Occipital lobe (tissue), 2 donors: Measurements from ENCODE around the gene KHDC1. TPM values are rescaled to one million over a fixed set of nuclear protein-coding genes. Genes with fewer than 3 reads are reported as not detected.
"Not testable (repeated sequence)": the region's sequence is repeated elsewhere in the genome, so short reads cannot be mapped to it uniquely, and the experiment has no call there.

ENCODE experiments used
- DNase-seq: peaks from one replicate; lab custom pipeline; 2025; lab: John Stamatoyannopoulos, UW
- total RNA-seq: library from RNA; depleted of rRNA; stranded (reverse); fragments of >200 nt; gene quantifications from one replicate; pipeline ENCODE4 v1.2.3, GENCODE V29; 2014

The KHDC1 gene
- total RNA-seq, result 4.1 TPM

GRCh38 chr6:73262671-73263569 is at the start of gene KHDC1:
Gene KHDC1 (minus strand): TSS chr6:73263196. CDS start chr6:73242517, 20,679 bp downstream.
- DNase-seq, result peak; percentile 32

GRCh38 chr6:73310503-73310845 is 47.5 kb upstream of the KHDC1 start:
- DNase-seq, result not testable (repeated sequence)

- peak; percentile 41 for DNase-seq
Observed at GRCh38 chr6:73309785-73310502, 46.9 kb upstream of the KHDC1 start.

GRCh38 chr6:73309535-73309784 is 46.5 kb upstream of the KHDC1 start:
- DNase-seq, result no peak

GRCh38 chr6:73308712-73309534 is 45.9 kb upstream of the KHDC1 start:
- DNase-seq, result no peak

GRCh38 chr6:73303773-73304172 is 40.8 kb upstream of the KHDC1 start:
- not testable (repeated sequence) for DNase-seq

- DNase-seq, result no peak
Observed at GRCh38 chr6:73302339-73302738, 39.3 kb upstream of the KHDC1 start.

GRCh38 chr6:73299151-73299971 is 36.4 kb upstream of the KHDC1 start:
- DNase-seq, result no peak

- no peak for DNase-seq
Observed at GRCh38 chr6:73293331-73293730, 30.3 kb upstream of the KHDC1 start.

- no peak for DNase-seq
Observed at GRCh38 chr6:73290435-73290834, 27.4 kb upstream of the KHDC1 start.

- no peak for DNase-seq
Observed at GRCh38 chr6:73286752-73287151, 23.8 kb upstream of the KHDC1 start.

- DNase-seq, result no peak
Observed at GRCh38 chr6:73285674-73286283, 22.8 kb upstream of the KHDC1 start.

GRCh38 chr6:73282871-73283270 is 19.9 kb upstream of the KHDC1 start:
- DNase-seq, result no peak

- DNase-seq, result not testable (repeated sequence)
Observed at GRCh38 chr6:73281684-73282083, 18.7 kb upstream of the KHDC1 start.

GRCh38 chr6:73269296-73269695 is 6.3 kb upstream of the KHDC1 start:
- not testable (repeated sequence) for DNase-seq

- DNase-seq, result not testable (repeated sequence)
Observed at GRCh38 chr6:73268896-73269295, 5.9 kb upstream of the KHDC1 start.

- no peak for DNase-seq
Observed at GRCh38 chr6:73264446-73264845, 1.4 kb upstream of the KHDC1 start.

GRCh38 chr6:73263570-73263909 is 544 bp upstream of the KHDC1 start:
- no peak for DNase-seq

GRCh38 chr6:73258721-73259120 is 4.3 kb downstream of the KHDC1 start:
- DNase-seq, result no peak

- not testable (repeated sequence) for DNase-seq
Observed at GRCh38 chr6:73254323-73254722, 8.7 kb downstream of the KHDC1 start.

GRCh38 chr6:73252703-73253102 is 10.3 kb downstream of the KHDC1 start:
- no peak for DNase-seq
